GM21717 (cell line): ENCODE measurements around the gene PALMD.

Experiments
- ATAC-seq: cut with Tn5 transposase; IDR thresholded peaks from one replicate; pipeline ENCODE4 v1.9.1; 2021; ENCODE audit warnings: mild to moderate bottlenecking, moderate library complexity; ENCODE audit not compliant: unreplicated experiment

PALMD gene

GRCh38 chr1:99682291-99682751 lies 36.4 kb downstream of the PALMD start:
- no peak for ATAC-seq

GRCh38 chr1:99685516-99686180 lies 39.7 kb downstream of the PALMD start:
- ATAC-seq = peak; percentile 91

- no peak for ATAC-seq
Measured at GRCh38 chr1:99691175-99691574, 45.3 kb downstream of the PALMD start.

- no peak for ATAC-seq
Measured at GRCh38 chr1:99696616-99697015, 50.7 kb downstream of the PALMD start.

- no peak for ATAC-seq
Measured at GRCh38 chr1:99697580-99697979, 51.7 kb downstream of the PALMD start.

GRCh38 chr1:99700020-99700419 lies 54.1 kb downstream of the PALMD start:
- no peak for ATAC-seq

- no peak for ATAC-seq
Measured at GRCh38 chr1:99702221-99702620, 56.3 kb downstream of the PALMD start.

- ATAC-seq = no peak
Measured at GRCh38 chr1:99704356-99704816, 58.5 kb downstream of the PALMD start.

GRCh38 chr1:99705385-99705784 lies 59.5 kb downstream of the PALMD start:
- no peak for ATAC-seq

GRCh38 chr1:99707535-99708142 lies 61.7 kb downstream of the PALMD start:
- ATAC-seq = peak; percentile 84

GRCh38 chr1:99710994-99711393 lies 65.1 kb downstream of the PALMD start:
- no peak for ATAC-seq

GRCh38 chr1:99713006-99713405 lies 67.1 kb downstream of the PALMD start:
- no peak for ATAC-seq

- no peak for ATAC-seq
Measured at GRCh38 chr1:99717005-99717404, 71.1 kb downstream of the PALMD start.

- no peak for ATAC-seq
Measured at GRCh38 chr1:99723251-99723650, 77.3 kb downstream of the PALMD start.

GRCh38 chr1:99725996-99726395 lies 80.1 kb downstream of the PALMD start:
- ATAC-seq = no peak

- no peak for ATAC-seq
Measured at GRCh38 chr1:99726407-99726806, 80.5 kb downstream of the PALMD start.

GRCh38 chr1:99726818-99727217 lies 80.9 kb downstream of the PALMD start:
- no peak for ATAC-seq

GRCh38 chr1:99727575-99728185 lies 81.8 kb downstream of the PALMD start:
- ATAC-seq = no peak

GRCh38 chr1:99728494-99729235 lies 82.8 kb downstream of the PALMD start:
- ATAC-seq = no peak

- no peak for ATAC-seq
Measured at GRCh38 chr1:99731384-99731783, 85.5 kb downstream of the PALMD start.

- ATAC-seq = no peak
Measured at GRCh38 chr1:99735852-99736251, 89.9 kb downstream of the PALMD start.
